B cell (primary cell): ENCODE data around the gene TXNRD1. TPM values are rescaled to one million over a fixed set of nuclear protein-coding genes. Genes with fewer than 3 reads are reported as not detected.

ENCODE experiments used
- ATAC-seq: fragments of 200-7000 bp; cut with Tn5 transposase; one replicate; pipeline ENCODE4 v1.10.0; 2021; ENCODE audit warnings: low read depth, mild to moderate bottlenecking, moderate number of reproducible peaks, moderate library complexity
- CTCF ChIA-PET: fragments of 350-600 bp; sonication (Branson Sonifier 250); formaldehyde crosslinking; loops from one replicate; lab custom pipeline; 2021; ENCODE audit warnings: antibody characterized with exemption, inconsistent platforms; lab: Charles Lee
- POLR2A ChIA-PET: fragments of 350-600 bp; sonication (Branson Sonifier 250); formaldehyde crosslinking; loops from one replicate; lab custom pipeline; 2021; ENCODE audit warnings: antibody characterized with exemption; lab: Charles Lee
- DNase-seq: peaks from one replicate; pipeline ENCODE4 v3.0.0; 2013
- H2AFZ ChIP-seq: 2 replicates; pipeline ENCODE4 v1.6.1; 2012; ENCODE audit warnings: mild to moderate bottlenecking, low read depth, low read length; ENCODE audit not compliant: insufficient read depth, poor library complexity, severe bottlenecking
- H3K27ac ChIP-seq, 2 donors: 1 replicate in 1 of 2; 2 replicates in 1 of 2; pipeline ENCODE4 v1.5.1; 2012 to 2013; ENCODE audit warnings: low read length in 2 of 2, mild to moderate bottlenecking in 2 of 2, moderate library complexity in 1 of 2
- H3K27me3 ChIP-seq, 4 experiments: fragments of 200-600 bp in 1 of 4; sonication (generic) in 1 of 4; replicated peaks in 1 of 4; 1 replicate in 2 of 4; 2 replicates in 2 of 4; pipeline versions ENCODE4 v1.6.1 to v1.7.0; 2013 to 2016; ENCODE audit warnings: low read length in 3 of 4, mild to moderate bottlenecking in 2 of 4, mixed read lengths in 1 of 4, moderate library complexity in 1 of 4; ENCODE audit not compliant: insufficient read depth in 4 of 4, control insufficient read depth in 3 of 4; ENCODE audit errors: control extremely low read depth in 1 of 4
- H3K36me3 ChIP-seq, 2 experiments: replicated peaks in 1 of 2; 1 replicate in 1 of 2; 2 replicates in 1 of 2; pipeline versions ENCODE4 v1.6.1 to v1.7.1; 2013; ENCODE audit warnings: low read length in 1 of 2; ENCODE audit not compliant: insufficient read depth in 2 of 2, control insufficient read depth in 1 of 2; ENCODE audit errors: control extremely low read depth in 1 of 2, extremely low read depth in 1 of 2
- H3K4me1 ChIP-seq, 2 donors: fragments of 200-600 bp in 1 of 2; sonication (generic) in 1 of 2; 1 replicate in 1 of 2; 2 replicates in 1 of 2; pipeline versions ENCODE4 v1.5.1 to v1.6.1; 2013 to 2017; ENCODE audit warnings: low read length in 2 of 2; ENCODE audit not compliant: control insufficient read depth in 2 of 2, insufficient read depth in 2 of 2
- H3K4me2 ChIP-seq: replicated peaks from 2 replicates; pipeline ENCODE3; 2012; ENCODE audit warnings: mild to moderate bottlenecking, low read depth, low read length; ENCODE audit not compliant: poor library complexity, severe bottlenecking
- H3K4me3 ChIP-seq, 5 experiments: fragments of 200-600 bp in 1 of 5; sonication (generic) in 1 of 5; 1 replicate in 3 of 5; 2 replicates in 2 of 5; pipeline versions ENCODE4 v1.5.1 to v1.7.0; 2011 to 2016; ENCODE audit warnings: low read length in 4 of 5, mild to moderate bottlenecking in 4 of 5, low read depth in 2 of 5, control low read depth in 1 of 5, moderate library complexity in 1 of 5; ENCODE audit not compliant: insufficient read depth in 1 of 5; ENCODE audit errors: control extremely low read depth in 1 of 5, extremely low read depth in 1 of 5
- H3K79me2 ChIP-seq: fragments of 200-600 bp; sonication (generic); one replicate; pipeline ENCODE4 v1.6.0; 2016; ENCODE audit warnings: low read length; ENCODE audit not compliant: control insufficient read depth, insufficient read depth
- H3K9ac ChIP-seq: fragments of 200-600 bp; sonication (generic); 2 replicates; pipeline ENCODE4 v1.6.1; 2017; ENCODE audit warnings: mild to moderate bottlenecking, low read length, moderate library complexity
- H3K9me3 ChIP-seq, 3 donors: one replicate each; pipeline versions ENCODE4 v1.6.1 to v1.7.1; 2013; ENCODE audit warnings: low read length in 2 of 3; ENCODE audit not compliant: control insufficient read depth in 2 of 3, insufficient read depth in 1 of 3; ENCODE audit errors: control extremely low read depth in 1 of 3
- H4K20me1 ChIP-seq: 2 replicates; pipeline ENCODE4 v1.6.0; 2012; ENCODE audit warnings: mild to moderate bottlenecking, low read length; ENCODE audit not compliant: insufficient read depth, control insufficient read depth, poor library complexity, severe bottlenecking
- H3K27ac Mint-ChIP-seq: one replicate; pipeline ENCODE4 v1.8.0; 2021; ENCODE audit warnings: mixed read lengths
- H3K27me3 Mint-ChIP-seq: one replicate; pipeline ENCODE4 v1.8.0; 2021; ENCODE audit warnings: mixed read lengths
- H3K4me1 Mint-ChIP-seq: one replicate; pipeline ENCODE4 v1.8.0; 2021; ENCODE audit warnings: mixed read lengths
- H3K4me3 Mint-ChIP-seq: one replicate; pipeline ENCODE4 v1.8.0; 2021; ENCODE audit warnings: mixed read lengths
- H3K9me3 Mint-ChIP-seq: one replicate; pipeline ENCODE4 v1.8.0; 2022; ENCODE audit warnings: mixed read lengths; ENCODE audit not compliant: insufficient read depth
- EZH2 ChIP-seq: IDR thresholded peaks from 2 replicates; pipeline ENCODE4 v1.6.1; 2012; ENCODE audit warnings: borderline replicate concordance, low read depth, mild to moderate bottlenecking, moderate library complexity, low read length; ENCODE audit not compliant: insufficient read depth, poor library complexity, severe bottlenecking
- WGBS: methylation state at CpG from one replicate; pipeline ENCODE4 v1.1.5; 2013; ENCODE audit warnings: missing lambda C conversion rate; ENCODE audit not compliant: insufficient coverage; 5-methylcytosine and 5-hydroxymethylcytosine counted together
- intact Hi-C: fragments of 100-400 bp; cut with micrococcal nuclease; formaldehyde crosslinking; loops from one replicate; pipeline ENCODE4 v1.10.0; 2022
- polyA plus RNA-seq: library from polyadenylated mRNA; depleted of rRNA; stranded (reverse); fragments of >200 nt; gene quantifications from 2 replicates; pipeline ENCODE4 v1.2.3, GENCODE V29; 2012
- total RNA-seq, 2 donors: library from RNA; stranded (reverse); fragments of 120-200 nt in 1 of 2; gene quantifications; 1 replicate in 1 of 2; 2 replicates in 1 of 2; pipeline versions ENCODE4 v1.2.3 to v1.2.4, GENCODE V29; 2013 to 2022
- TF ChIP-seq, protein P1 (sequence below): fragments of 200-600 bp; IDR thresholded peaks from one replicate; pipeline ENCODE4 v1.8.0; 2022; ENCODE audit warnings: antibody characterized with exemption, mild to moderate bottlenecking

The TXNRD1 gene
- total and polyA plus RNA-seq, 2 donors (not counting 1 experiment from before 2014, with no cell fraction given), result 10.1 to 44.6 TPM

GRCh38 chr12:104354167-104354867 is 138.7 kb downstream of the TXNRD1 start:
- TF ChIP-seq, protein P1, sequence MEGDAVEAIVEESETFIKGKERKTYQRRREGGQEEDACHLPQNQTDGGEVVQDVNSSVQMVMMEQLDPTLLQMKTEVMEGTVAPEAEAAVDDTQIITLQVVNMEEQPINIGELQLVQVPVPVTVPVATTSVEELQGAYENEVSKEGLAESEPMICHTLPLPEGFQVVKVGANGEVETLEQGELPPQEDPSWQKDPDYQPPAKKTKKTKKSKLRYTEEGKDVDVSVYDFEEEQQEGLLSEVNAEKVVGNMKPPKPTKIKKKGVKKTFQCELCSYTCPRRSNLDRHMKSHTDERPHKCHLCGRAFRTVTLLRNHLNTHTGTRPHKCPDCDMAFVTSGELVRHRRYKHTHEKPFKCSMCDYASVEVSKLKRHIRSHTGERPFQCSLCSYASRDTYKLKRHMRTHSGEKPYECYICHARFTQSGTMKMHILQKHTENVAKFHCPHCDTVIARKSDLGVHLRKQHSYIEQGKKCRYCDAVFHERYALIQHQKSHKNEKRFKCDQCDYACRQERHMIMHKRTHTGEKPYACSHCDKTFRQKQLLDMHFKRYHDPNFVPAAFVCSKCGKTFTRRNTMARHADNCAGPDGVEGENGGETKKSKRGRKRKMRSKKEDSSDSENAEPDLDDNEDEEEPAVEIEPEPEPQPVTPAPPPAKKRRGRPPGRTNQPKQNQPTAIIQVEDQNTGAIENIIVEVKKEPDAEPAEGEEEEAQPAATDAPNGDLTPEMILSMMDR, result no peak
- TF ChIP-seq EZH2, result no peak
- Histone ChIP-seq H4K20me1 (no peaks in the 10 kb centered on the region), H3K4me2 (no peak overlapping the region), H3K79me2 (no peaks in the 10 kb centered on the region), H3K27ac (no peak overlapping the region), H3K9me3 (no peaks in the 10 kb centered on the region), H2AFZ (no peak overlapping the region), H3K36me3 (peaks cover 0 to 14% of the 10 kb centered on the region in 2 experiments), H3K4me3 (no peak overlapping the region), H3K27me3 (no peaks in the 10 kb centered on the region), H3K9ac (no peak overlapping the region), H3K4me1 (no peaks in the 10 kb centered on the region)
- intact Hi-C loops, result no loop called here
- Mint-ChIP-seq H3K27ac (no peak overlapping the region), H3K27me3 (no peaks in the 10 kb centered on the region), H3K9me3 (no peaks in the 10 kb centered on the region), H3K4me1 (no peaks in the 10 kb centered on the region), H3K4me3 (no peak overlapping the region)
- ChIA-PET POLR2A (no interaction called here), CTCF (interaction anchor here (0.8 kb wide), 1 partner anchor 26 kb away, joined by 4 read pairs; no protein-coding TSS in a partner anchor)
- ATAC-seq, result no peak
- WGBS, result 100% methylated on average over 3 of the region's 6 CpGs
- no peak for DNase-seq

DNA sequence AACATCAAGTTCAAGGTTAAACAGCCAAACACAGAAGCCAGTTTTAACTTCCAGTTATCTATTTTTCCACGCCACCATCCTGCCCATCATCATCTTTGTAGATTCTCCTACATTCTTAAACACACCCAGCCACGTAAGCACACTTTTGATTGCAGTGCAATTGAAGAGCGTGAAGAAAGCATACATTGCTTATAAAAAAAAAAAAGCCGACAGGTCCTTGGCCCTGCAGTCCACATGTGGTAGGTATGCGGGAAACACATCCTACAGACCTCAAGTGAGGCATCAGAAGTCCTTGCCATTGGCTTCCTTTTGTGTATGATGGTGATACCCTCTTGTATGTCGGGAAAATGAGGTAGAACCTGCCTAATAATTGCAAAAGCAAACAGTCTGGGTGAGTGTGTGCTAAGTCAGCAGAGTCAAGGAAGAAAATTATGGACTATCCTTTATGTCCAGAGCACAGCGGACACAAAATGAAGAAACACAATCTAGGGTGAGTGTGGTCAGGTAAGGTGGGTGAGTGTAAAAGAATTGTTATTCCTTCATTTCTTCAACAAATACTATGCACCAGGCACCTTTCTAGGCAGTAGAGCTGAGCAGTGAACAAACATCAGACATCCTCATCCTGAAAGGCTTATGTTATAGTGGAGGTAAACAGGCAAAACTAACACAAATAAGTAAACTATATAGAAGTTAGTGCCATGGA is 139.4 kb downstream of the TXNRD1 start:
- H3K4me2 ChIP-seq, result no peak overlapping the region
- no peaks in the 10 kb centered on the region for H3K27me3 Mint-ChIP-seq
- TF ChIP-seq, protein P1, result no peak
- TF ChIP-seq EZH2, result no peak
- no peak overlapping the region for H3K4me3 Mint-ChIP-seq
- H3K9me3 ChIP-seq, result no peaks in the 10 kb centered on the region
- H3K27ac Mint-ChIP-seq, result no peak overlapping the region
- H3K4me1 ChIP-seq, result no peaks in the 10 kb centered on the region
- no peaks in the 10 kb centered on the region for H3K27me3 ChIP-seq
- H2AFZ ChIP-seq, result no peak overlapping the region
- H3K79me2 ChIP-seq, result no peaks in the 10 kb centered on the region
- ChIA-PET CTCF (interaction anchor here (0.8 kb wide), 1 partner anchor 27 kb away, joined by 4 read pairs; no protein-coding TSS in a partner anchor), POLR2A (no interaction called here)
- no peaks in the 10 kb centered on the region for H3K9me3 Mint-ChIP-seq
- no peaks in the 10 kb centered on the region for H3K4me1 Mint-ChIP-seq
- intact Hi-C loops, result no loop called here
- no peak overlapping the region for H3K9ac ChIP-seq
- H3K4me3 ChIP-seq, result no peak overlapping the region
- H3K36me3 ChIP-seq, result peaks cover 0 to 11% of the 10 kb centered on the region in 2 experiments
- no peaks in the 10 kb centered on the region for H4K20me1 ChIP-seq
- 100% methylated on average over 2 of the region's 7 CpGs for WGBS
- H3K27ac ChIP-seq, result no peak overlapping the region
- DNase-seq, result no peak
- no peak for ATAC-seq
